Measurements from ENCODE around the gene IRF5. TPM values are rescaled to one million over a fixed set of nuclear protein-coding genes. Genes with fewer than 3 reads are reported as not detected.

The IRF5 gene
- total and polyA plus RNA-seq, 5 donors = 1.6 to 4.6 (median 4.1) TPM

DNA sequence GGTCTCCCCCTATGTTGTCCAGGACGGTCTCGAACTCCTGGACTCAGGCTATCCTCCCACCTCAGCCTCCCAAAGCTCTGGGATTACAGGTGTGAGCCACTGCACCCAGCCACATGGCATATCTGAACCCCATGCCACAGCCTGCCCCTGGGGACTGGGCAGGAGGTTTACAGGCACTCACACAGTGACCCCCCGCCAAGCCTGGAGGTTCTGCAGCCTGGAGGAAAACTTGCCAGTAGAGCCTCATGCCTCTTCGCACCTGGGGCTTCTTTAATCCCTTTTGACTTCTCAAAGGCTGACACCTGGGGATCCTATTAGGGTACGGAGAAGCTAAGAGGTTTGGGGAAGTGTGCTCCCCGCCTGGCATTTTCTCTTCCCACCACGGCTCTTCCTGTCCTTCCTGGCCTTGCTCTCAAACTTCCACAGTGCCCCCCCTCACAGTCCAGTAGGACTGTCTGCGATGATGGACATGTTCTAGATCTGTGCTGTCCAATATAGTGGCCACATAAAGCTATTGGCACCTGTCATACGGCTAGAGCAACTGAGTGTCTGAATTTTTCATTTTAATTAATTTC lies 15.8 kb upstream of the IRF5 start:
- ATAC-seq = no peak
- Histone ChIP-seq H3K27me3 (ENCODE audit: control insufficient read depth, insufficient read depth) (no peaks in the 10 kb centered on the region), H3K27ac (ENCODE audit: low read length) (no peak overlapping the region), H3K9me3 (ENCODE audit: control insufficient read depth, low read length) (no peaks in the 10 kb centered on the region), H3K4me1 (ENCODE audit: control insufficient read depth, insufficient read depth, low read length) (no peaks in the 10 kb centered on the region), H3K4me3 (ENCODE audit: low read length) (no peak overlapping the region)
- WGBS = 65% methylated on average over 9 of the region's 9 CpGs
- intact Hi-C loops (cut with DNase I) = no loop called here
- peak in 1 of 3 donors; percentile 14 for DNase-seq

DNA sequence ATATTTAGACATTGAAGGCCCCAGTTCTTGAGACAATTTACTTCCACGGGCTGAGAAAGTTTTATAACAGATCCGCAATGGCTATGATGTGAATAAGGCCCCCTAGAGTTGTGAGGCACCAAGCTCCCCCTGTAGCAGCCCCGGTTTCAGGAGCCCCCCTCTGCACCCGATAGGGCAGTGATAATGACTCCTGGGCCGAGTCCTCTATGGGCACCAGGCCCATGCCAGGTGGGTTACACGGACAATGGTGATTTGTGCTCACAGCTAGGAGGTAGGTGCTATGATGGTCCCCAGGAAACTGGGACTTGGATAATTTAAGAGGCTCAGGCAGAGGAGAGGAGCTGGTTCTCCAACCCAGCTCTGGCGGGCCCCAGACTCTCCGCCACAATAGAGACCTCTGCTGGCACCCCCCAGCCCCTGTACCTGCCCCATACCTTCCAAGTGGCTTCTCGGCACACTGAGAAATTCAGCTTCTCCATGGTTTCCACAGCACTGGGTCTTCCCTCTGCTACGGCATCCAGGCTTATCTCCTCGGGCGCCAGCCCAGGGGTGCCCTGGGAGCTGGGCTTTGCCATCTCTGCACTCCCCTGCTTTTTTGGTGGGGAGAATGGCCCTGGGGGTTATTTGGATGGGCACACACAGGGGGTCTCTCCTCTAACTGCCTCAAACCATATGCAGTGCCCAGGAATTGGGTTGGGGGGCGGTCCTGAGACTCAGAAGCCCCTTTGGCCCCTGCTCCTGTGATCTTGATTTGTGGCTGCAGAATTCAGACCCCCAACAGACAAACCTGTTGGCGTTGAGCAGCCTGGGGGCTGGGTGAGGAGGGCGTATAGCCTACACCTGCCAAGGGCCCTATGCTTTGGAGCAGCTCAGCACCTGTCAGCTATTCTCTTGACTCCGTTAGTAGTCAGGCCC lies 15.0 kb upstream of the IRF5 start:
- WGBS = 82% methylated on average over 16 of the region's 16 CpGs
- intact Hi-C loops (cut with DNase I) = no loop called here
- no peaks in the 10 kb centered on the region for H3K27me3 ChIP-seq (ENCODE audit: control insufficient read depth, insufficient read depth)
- no peak overlapping the region for H3K27ac ChIP-seq (ENCODE audit: low read length)
- H3K4me1 ChIP-seq (ENCODE audit: control insufficient read depth, insufficient read depth, low read length) = no peaks in the 10 kb centered on the region
- peak in 1 of 2 donors; percentile 26 for ATAC-seq
- peak in 1 of 3 donors; percentile 11 for DNase-seq
- no peak overlapping the region for H3K4me3 ChIP-seq (ENCODE audit: low read length)
- H3K9me3 ChIP-seq (ENCODE audit: control insufficient read depth, low read length) = no peaks in the 10 kb centered on the region

DNA sequence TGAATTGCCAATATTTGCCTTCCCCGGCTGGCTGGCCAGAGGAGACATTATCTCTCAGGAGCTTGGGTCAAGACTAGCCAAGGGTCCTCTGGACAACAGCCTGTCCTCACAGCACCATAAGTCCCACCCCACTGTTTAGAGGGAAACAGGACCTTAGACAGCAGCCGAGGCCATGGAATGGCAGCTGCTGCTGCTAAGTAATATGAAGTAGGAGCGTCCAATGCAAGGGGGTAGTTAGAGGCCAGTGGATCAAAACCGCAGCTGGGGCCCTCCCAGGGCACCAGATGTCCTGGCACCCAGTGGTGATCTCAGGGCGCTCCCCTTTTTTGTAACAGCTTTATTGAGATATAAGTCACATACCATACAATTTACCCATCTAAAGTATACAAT lies 14.3 kb upstream of the IRF5 start:
- Histone ChIP-seq H3K9me3 (ENCODE audit: control insufficient read depth, low read length) (no peaks in the 10 kb centered on the region), H3K27ac (ENCODE audit: low read length) (no peak overlapping the region), H3K4me1 (ENCODE audit: control insufficient read depth, insufficient read depth, low read length) (no peaks in the 10 kb centered on the region), H3K27me3 (ENCODE audit: control insufficient read depth, insufficient read depth) (no peaks in the 10 kb centered on the region), H3K4me3 (ENCODE audit: low read length) (no peak overlapping the region)
- ATAC-seq (no peak), DNase-seq (peak in 1 of 3 donors; percentile 11)
- 82% methylated on average over 5 of the region's 5 CpGs for WGBS
- intact Hi-C loops (cut with DNase I) = no loop called here

DNA sequence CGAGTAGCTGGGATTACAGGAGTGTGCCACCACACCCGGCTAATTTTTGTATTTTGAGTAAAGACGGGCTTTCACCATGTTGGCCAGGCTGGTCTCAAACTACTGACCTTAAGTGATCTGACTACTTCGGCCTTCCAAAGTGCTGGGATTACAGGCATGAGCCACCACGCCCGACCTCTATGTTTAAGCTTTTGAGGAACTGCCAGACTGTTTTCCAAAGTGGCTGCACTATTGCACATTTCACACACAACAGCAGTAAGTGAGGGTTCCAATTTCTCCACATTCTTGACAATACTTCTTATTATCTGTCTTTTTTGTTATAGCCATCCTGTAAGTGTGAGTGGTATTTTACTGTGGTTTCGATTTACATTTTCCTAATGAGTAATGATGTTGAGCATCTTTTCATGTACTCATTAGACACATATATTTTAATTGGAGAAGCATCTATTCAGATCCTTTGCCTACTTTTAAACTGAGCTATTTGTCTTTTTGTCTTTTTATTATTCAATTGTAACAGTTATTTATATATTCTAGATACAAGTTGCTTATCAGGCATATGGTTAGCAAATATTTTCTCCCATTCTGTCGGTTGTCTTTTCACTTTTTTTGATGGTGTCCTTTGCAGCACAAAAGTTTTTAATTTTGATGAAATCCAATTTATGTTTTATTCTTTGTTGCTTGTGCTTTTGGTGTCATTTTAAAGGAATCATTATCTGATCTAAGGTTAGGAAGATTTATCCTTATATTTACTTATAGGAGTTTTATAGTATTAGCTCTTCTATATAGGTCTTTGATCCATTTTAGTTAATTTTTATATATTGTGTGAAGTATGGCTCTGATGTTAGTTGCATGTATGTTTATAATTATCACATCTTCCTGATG lies 12.8 kb upstream of the IRF5 start:
- Histone ChIP-seq H3K4me1 (ENCODE audit: control insufficient read depth, insufficient read depth, low read length) (no peaks in the 10 kb centered on the region), H3K27ac (ENCODE audit: low read length) (no peak overlapping the region), H3K27me3 (ENCODE audit: control insufficient read depth, insufficient read depth) (no peaks in the 10 kb centered on the region), H3K9me3 (ENCODE audit: control insufficient read depth, low read length) (no peaks in the 10 kb centered on the region), H3K4me3 (ENCODE audit: low read length) (no peak overlapping the region)
- ATAC-seq = no peak
- 79% methylated on average over 8 of the region's 8 CpGs for WGBS
- intact Hi-C loops (cut with DNase I) = no loop called here
- peak in 1 of 3 donors; percentile 13 for DNase-seq

DNA sequence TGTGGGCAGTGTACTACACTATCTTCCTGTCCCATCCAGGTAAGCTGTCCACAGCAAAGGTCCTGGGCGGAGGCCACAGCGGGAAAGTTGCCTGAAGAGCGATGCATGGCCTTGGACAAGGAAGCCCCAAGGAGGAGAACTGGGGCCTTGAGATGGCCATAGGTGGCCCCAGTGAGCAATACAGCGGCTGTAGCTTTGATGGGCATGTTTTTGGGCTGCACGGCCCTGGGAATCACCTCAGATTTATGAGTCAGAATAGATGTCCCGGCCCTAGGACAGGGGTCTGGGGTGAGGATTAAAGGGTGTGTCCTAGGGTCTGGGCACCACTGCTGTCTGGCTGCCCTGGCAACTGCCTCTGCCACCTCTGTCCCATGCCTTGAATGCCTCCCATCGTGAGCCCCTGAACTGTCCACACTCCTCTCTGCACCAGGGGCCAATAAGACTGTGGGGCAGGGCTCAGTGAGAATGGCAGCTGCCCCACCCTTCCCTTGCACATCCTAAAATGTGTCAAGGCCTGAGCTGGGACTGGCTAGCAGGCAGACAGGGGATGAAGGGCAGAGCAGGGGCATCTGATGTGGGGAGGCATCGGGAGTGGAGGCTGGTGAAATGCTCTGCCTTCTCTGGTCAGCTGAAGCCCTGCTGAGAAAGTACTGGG lies 9.4 kb upstream of the IRF5 start:
- WGBS = 96% methylated on average over 8 of the region's 8 CpGs
- no peaks in the 10 kb centered on the region for H3K4me1 ChIP-seq (ENCODE audit: control insufficient read depth, insufficient read depth, low read length)
- H3K4me3 ChIP-seq (ENCODE audit: low read length) = no peak overlapping the region
- no peak overlapping the region for H3K27ac ChIP-seq (ENCODE audit: low read length)
- DNase-seq (peak in 1 of 3 donors; percentile 17), ATAC-seq (no peak)
- intact Hi-C loops (cut with DNase I) = no loop called here
- H3K9me3 ChIP-seq (ENCODE audit: control insufficient read depth, low read length) = no peaks in the 10 kb centered on the region
- H3K27me3 ChIP-seq (ENCODE audit: control insufficient read depth, insufficient read depth) = no peaks in the 10 kb centered on the region

DNA sequence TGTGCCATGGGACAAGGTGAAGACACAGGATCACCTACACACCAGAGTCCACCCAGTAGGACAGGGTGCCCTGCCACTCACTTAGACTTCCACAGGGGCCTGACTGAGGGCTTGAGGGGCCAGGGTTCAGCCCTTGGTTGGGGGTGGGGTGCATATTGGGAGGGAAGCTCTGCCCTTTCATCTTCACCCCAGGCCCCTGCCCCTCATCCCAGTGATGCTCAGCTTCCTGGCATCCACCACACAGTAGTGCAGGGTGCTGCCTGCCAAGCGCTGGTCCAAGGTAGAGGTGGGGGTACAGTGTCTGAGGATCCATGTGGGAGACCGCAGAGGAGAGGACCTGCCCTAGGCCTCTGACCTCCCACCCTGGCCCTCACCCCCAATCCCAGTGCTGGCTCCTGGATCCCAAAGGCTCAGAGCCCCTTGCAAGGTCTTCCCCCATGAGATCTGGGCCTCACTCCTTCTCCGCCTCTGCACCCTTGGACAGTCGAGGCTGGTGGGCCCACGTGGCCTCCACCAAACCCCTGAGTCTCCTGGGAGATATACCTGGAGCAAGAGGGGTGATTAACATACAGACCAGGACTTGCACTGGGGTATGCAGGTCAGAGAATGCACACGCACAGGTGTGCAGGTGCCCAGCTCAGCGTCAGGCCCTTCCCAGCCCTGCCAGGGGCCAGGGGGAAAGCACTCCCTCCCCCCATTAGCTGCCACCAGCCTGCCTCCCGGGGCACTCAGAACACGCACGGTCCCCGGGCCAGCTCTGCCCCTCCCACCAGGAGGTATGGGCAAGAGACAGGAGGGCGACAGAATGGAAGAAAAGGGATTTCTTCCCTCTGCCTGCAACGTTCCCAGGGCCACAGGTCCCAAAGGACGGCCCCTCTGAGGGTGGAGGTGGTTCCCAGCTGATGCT lies 8.6 kb upstream of the IRF5 start:
- Histone ChIP-seq H3K4me3 (ENCODE audit: low read length) (no peak overlapping the region), H3K27ac (ENCODE audit: low read length) (no peak overlapping the region), H3K9me3 (ENCODE audit: control insufficient read depth, low read length) (no peaks in the 10 kb centered on the region), H3K27me3 (ENCODE audit: control insufficient read depth, insufficient read depth) (no peaks in the 10 kb centered on the region), H3K4me1 (ENCODE audit: control insufficient read depth, insufficient read depth, low read length) (no peaks in the 10 kb centered on the region)
- ATAC-seq = no peak
- intact Hi-C loops (cut with DNase I) = no loop called here
- peak in 2 of 3 donors; percentile 16 to 41 for DNase-seq
- 81% methylated on average over 14 of the region's 14 CpGs for WGBS

DNA sequence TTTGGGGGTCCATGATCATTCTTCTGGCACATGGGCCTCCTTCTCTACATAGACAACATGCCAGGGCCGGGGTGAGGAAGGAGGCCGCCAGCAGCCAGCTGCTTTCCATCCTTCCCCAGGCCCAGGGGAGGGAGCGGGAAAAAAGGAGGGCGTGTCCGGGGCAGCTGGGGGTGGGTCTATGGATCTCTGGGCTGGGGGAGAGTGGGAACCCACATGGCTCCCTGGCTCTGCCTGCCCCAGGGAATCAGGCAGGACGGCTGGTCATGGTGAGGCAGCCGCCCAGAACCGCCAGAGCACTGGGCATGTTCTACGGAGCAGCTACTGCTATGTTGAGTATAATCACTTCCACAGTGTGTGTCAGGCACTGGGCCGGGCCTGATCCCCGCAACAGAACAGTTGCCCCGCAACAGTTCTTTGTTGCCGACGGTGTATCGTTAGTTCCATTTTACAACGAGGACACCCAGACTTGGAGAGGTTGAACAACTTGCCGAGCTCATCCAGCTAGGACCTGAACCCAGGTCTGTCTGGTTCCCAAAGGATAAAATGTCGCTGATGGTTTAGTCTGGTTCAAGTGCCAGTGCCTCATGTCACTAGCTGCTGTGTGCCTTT lies 6.4 kb upstream of the IRF5 start:
- no peak overlapping the region for H3K4me3 ChIP-seq (ENCODE audit: low read length)
- H3K4me1 ChIP-seq (ENCODE audit: control insufficient read depth, insufficient read depth, low read length) = no peaks in the 10 kb centered on the region
- WGBS = 90% methylated on average over 18 of the region's 18 CpGs
- intact Hi-C loops (cut with DNase I) = no loop called here
- H3K27ac ChIP-seq (ENCODE audit: low read length) = no peak overlapping the region
- H3K27me3 ChIP-seq (ENCODE audit: control insufficient read depth, insufficient read depth) = no peaks in the 10 kb centered on the region
- ATAC-seq (no peak), DNase-seq (peak in 2 of 3 donors; percentile 24 to 39)
- H3K9me3 ChIP-seq (ENCODE audit: control insufficient read depth, low read length) = no peaks in the 10 kb centered on the region

DNA sequence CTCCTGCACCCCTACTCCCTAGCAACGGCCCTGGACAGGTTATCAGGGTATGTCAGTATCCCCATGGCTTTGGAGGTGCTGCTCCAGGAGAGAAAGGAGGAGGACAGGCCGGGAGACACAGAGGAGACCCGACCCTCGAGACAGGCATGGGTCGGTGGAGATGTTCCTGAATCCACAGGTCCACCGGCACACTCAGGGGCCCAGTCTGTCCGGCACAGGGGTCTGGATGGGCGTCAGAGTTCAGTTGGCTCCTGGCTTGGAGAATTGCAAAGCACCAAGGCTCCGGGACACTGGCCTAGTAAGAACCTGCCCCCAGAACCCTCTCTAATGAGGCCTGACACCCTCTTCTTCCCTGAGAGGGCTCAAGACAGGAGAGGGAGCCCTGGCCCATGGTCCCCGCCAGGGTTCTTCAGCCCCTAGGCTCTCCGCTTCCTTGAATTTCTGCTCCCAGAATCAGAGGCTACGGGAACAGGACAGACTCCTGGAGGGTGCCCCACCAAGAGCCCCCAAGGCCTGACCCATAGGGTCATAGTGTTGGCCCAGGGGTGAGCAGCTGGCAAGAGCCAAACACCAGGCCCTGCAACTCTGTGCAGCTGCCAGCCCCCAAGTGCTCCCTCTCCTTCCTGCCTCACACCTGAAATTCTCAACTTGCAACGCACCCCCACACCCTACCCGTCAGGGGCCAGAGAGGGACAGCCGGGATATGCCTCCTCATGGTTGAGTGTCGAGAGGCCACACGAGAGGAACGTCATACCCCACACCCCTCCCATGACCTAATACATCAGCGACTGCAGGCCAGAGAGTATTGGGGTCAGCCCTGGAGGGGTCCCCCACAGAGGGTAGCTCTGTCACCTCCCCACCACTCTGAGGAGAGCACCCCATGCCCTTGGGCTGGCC lies 5.5 kb upstream of the IRF5 start:
- 89% methylated on average over 19 of the region's 19 CpGs for WGBS
- intact Hi-C loops (cut with DNase I) = no loop called here
- ATAC-seq (no peak), DNase-seq (no peak)
- H3K4me1 ChIP-seq (ENCODE audit: control insufficient read depth, insufficient read depth, low read length) = no peaks in the 10 kb centered on the region
- no peaks in the 10 kb centered on the region for H3K27me3 ChIP-seq (ENCODE audit: control insufficient read depth, insufficient read depth)
- no peak overlapping the region for H3K27ac ChIP-seq (ENCODE audit: low read length)
- no peaks in the 10 kb centered on the region for H3K9me3 ChIP-seq (ENCODE audit: control insufficient read depth, low read length)
- no peak overlapping the region for H3K4me3 ChIP-seq (ENCODE audit: low read length)

DNA sequence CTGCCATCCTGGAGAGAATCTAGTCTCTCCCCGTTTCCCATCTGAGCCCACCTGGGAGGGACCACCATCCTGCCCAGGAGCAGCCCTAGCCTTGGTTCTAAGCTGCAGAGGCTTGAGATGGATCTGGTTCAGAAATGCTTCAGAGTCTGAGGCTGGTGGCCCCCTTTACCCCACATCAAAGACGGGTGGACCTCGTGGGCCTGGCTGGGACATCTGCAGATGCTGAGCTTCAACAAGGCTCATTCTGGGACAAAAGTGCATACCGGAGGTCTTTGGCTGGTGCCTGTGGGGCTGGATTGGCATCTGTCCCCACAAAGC lies 4.9 kb upstream of the IRF5 start:
- no peaks in the 10 kb centered on the region for H3K9me3 ChIP-seq (ENCODE audit: control insufficient read depth, low read length)
- no peaks in the 10 kb centered on the region for H3K27me3 ChIP-seq (ENCODE audit: control insufficient read depth, insufficient read depth)
- no peak overlapping the region for H3K27ac ChIP-seq (ENCODE audit: low read length)
- intact Hi-C loops (cut with DNase I) = no loop called here
- H3K4me1 ChIP-seq (ENCODE audit: control insufficient read depth, insufficient read depth, low read length) = no peaks in the 10 kb centered on the region
- DNase-seq = no peak
- no peak for ATAC-seq
- H3K4me3 ChIP-seq (ENCODE audit: low read length) = no peak overlapping the region
- WGBS = 71% methylated on average over 4 of the region's 4 CpGs
